PC-3 (cell line): Measurements from ENCODE around the gene CTRB2. TPM values are rescaled to one million over a fixed set of nuclear protein-coding genes. Genes with fewer than 3 reads are reported as not detected.

Experiments
- ATAC-seq: fragments of 200-7000 bp; cut with Tn5 transposase; 2 replicates; pipeline ENCODE4 v1.9.1; 2020; ENCODE audit warnings: mild to moderate bottlenecking, moderate library complexity
- BruUV-seq: library from RNA; stranded (reverse); fragments of 400-500 nt; replicated peaks from 2 replicates; lab custom pipeline; 2021; lab: Mats Ljungman, UMichigan
- CTCF ChIA-PET: fragments of 300-600 bp; sonication (Branson Sonifier 250); formaldehyde crosslinking; loops from one replicate; lab custom pipeline; 2022; ENCODE audit warnings: antibody characterized with exemption; lab: Charles Lee
- POLR2A ChIA-PET: fragments of 300-600 bp; sonication (Branson Sonifier 250); formaldehyde crosslinking; loops from one replicate; lab custom pipeline; 2022; ENCODE audit warnings: antibody characterized with exemption; ENCODE audit not compliant: unreplicated experiment; lab: Charles Lee
- DNase-seq: peaks from one replicate; pipeline ENCODE4 v3.0.0-alpha.2; 2015
- H2AFZ ChIP-seq: fragments of 300-600 bp; sonication (generic); 2 replicates; pipeline ENCODE4 v1.6.0; 2016; ENCODE audit warnings: antibody characterized with exemption, low read length
- H3F3A ChIP-seq: fragments of 300-600 bp; sonication (generic); one replicate; pipeline ENCODE4 v1.6.0; 2017; ENCODE audit warnings: antibody characterized with exemption, low read length, control low read depth, mild to moderate bottlenecking; ENCODE audit not compliant: unreplicated experiment
- H3K27ac ChIP-seq: fragments of 300-600 bp; sonication (generic); 2 replicates; pipeline ENCODE4 v1.5.1; 2016; ENCODE audit warnings: mild to moderate bottlenecking, low read length
- H3K27me3 ChIP-seq: fragments of 300-600 bp; sonication (generic); 2 replicates; pipeline ENCODE4 v1.6.1; 2016; ENCODE audit warnings: low read length, mixed read lengths
- H3K36me3 ChIP-seq: fragments of 300-600 bp; sonication (generic); 2 replicates; pipeline ENCODE4 v1.6.1; 2016; ENCODE audit warnings: low read depth, mixed run types, low read length, mixed read lengths
- H3K4me1 ChIP-seq: fragments of 300-600 bp; sonication (generic); 2 replicates; pipeline ENCODE4 v1.5.1; 2016; ENCODE audit warnings: low read length; ENCODE audit not compliant: insufficient read depth
- H3K4me2 ChIP-seq: fragments of 300-600 bp; sonication (generic); 2 replicates; pipeline ENCODE4 v1.6.0; 2016; ENCODE audit warnings: low read length
- H3K4me3 ChIP-seq: fragments of 300-600 bp; sonication (generic); 2 replicates; pipeline ENCODE4 v1.5.1; 2016; ENCODE audit warnings: mild to moderate bottlenecking, low read length, mixed read lengths
- H3K79me2 ChIP-seq: fragments of 300-600 bp; sonication (generic); 2 replicates; pipeline ENCODE4 v1.6.1; 2017; ENCODE audit warnings: low read length, mixed read lengths
- H3K9ac ChIP-seq: fragments of 300-600 bp; sonication (generic); 2 replicates; pipeline ENCODE4 v1.6.0; 2016; ENCODE audit warnings: mild to moderate bottlenecking, low read length
- H3K9me2 ChIP-seq: fragments of 300-600 bp; sonication (generic); replicated peaks from 2 replicates; pipeline ENCODE4 v1.6.1; 2016; ENCODE audit warnings: mixed run types, low read length, mixed read lengths
- H3K9me3 ChIP-seq: fragments of 300-600 bp; sonication (generic); 2 replicates; pipeline ENCODE4 v1.6.1; 2016; ENCODE audit warnings: low read length, mixed read lengths
- H4K20me1 ChIP-seq: fragments of 300-600 bp; sonication (generic); 2 replicates; pipeline ENCODE4 v1.6.1; 2016; ENCODE audit warnings: low read length, mixed read lengths
- CTCF ChIP-seq: fragments of 300-600 bp; sonication (generic); conservative IDR thresholded peaks from 2 replicates; pipeline ENCODE4 v1.5.1; 2017; ENCODE audit warnings: antibody characterized with exemption, low read depth, mild to moderate bottlenecking, low read length
- EZH2 ChIP-seq: fragments of 300-600 bp; sonication (generic); IDR thresholded peaks from one replicate; pipeline ENCODE4 v1.6.1; 2017; ENCODE audit warnings: antibody characterized with exemption, mild to moderate bottlenecking, low read length; ENCODE audit not compliant: unreplicated experiment
- EZH2phosphoT487 ChIP-seq: fragments of 300-600 bp; sonication (generic); IDR thresholded peaks from 2 replicates; pipeline ENCODE4 v1.6.1; 2018; ENCODE audit warnings: mild to moderate bottlenecking, antibody characterized with exemption, low read length, borderline replicate concordance
- intact Hi-C: fragments of 100-400 bp; cut with micrococcal nuclease; formaldehyde crosslinking; loops from 2 replicates; pipeline ENCODE4 v1.9.0; 2023
- total RNA-seq: library from RNA; depleted of rRNA; stranded (reverse); fragments of >200 nt; gene quantifications from 2 replicates; pipeline ENCODE4 v1.2.3, GENCODE V29; 2014

CTRB2 gene
- total RNA-seq, 1 experiment from 2014 or later: not detected

- peaks cover 19% of the 10 kb centered on the region for H4K20me1 ChIP-seq
- peak within 1 kb of the TSS; percentile 89 for H3K4me3 ChIP-seq
- no peaks in the 10 kb centered on the region for H3F3A ChIP-seq
- H3K36me3 ChIP-seq: no peaks in the 10 kb centered on the region
- H3K27me3 ChIP-seq: no peaks in the 10 kb centered on the region
- intact Hi-C loops: loop anchor here (5.0 kb wide), 1 partner anchor 136 kb away; no protein-coding TSS in a partner anchor
- H3K4me2 ChIP-seq: peak within 1 kb of the TSS; percentile 93
- ATAC-seq (peak; percentile 76), DNase-seq (peak; percentile 77)
- H3K4me1 ChIP-seq: peaks cover 54% of the 10 kb centered on the region
- TF ChIP-seq EZH2phosphoT487 (no peak), EZH2 (no peak), CTCF (no peak)
- BruUV-seq: no TSS peak
- CTCF ChIA-PET: no interaction called here
- H3K9ac ChIP-seq: peak within 1 kb of the TSS; percentile 92
- H3K79me2 ChIP-seq: peaks cover 88% of the 10 kb centered on the region
- H3K9me2 ChIP-seq: no peaks in the 10 kb centered on the region
- peak within 1 kb of the TSS; percentile 50 for H3K27ac ChIP-seq
- H3K9me3 ChIP-seq: no peaks in the 10 kb centered on the region
- 0 out of 2 replicates have a peak within 1 kb of the TSS, but pooled peaks have one; percentile 38 for H2AFZ ChIP-seq
- POLR2A ChIA-PET: no interaction called here
Measured at GRCh38 chr16:75251280-75252048, 44.5 kb upstream of the CTRB2 start, which contains the start of gene BCAR1. Gene BCAR1 (minus strand): TSS chr16:75251624. CDS start chr16:75251482, 142 bp downstream.

GRCh38 chr16:75250809-75251279 lies 43.9 kb upstream of the CTRB2 start:
- Histone ChIP-seq H3K79me2 (peaks cover 88% of the 10 kb centered on the region), H3F3A (no peaks in the 10 kb centered on the region), H3K9me3 (no peaks in the 10 kb centered on the region), H3K36me3 (no peaks in the 10 kb centered on the region), H3K4me2 (peak overlapping the region; percentile 93), H3K9me2 (no peaks in the 10 kb centered on the region), H3K27me3 (no peaks in the 10 kb centered on the region), H3K4me3 (peak overlapping the region; percentile 89), H2AFZ (no peak overlapping the region), H3K4me1 (peaks cover 60% of the 10 kb centered on the region), H3K27ac (peak overlapping the region; percentile 50), H4K20me1 (peaks cover 19% of the 10 kb centered on the region), H3K9ac (peak overlapping the region; percentile 92)
- ChIA-PET POLR2A (no interaction called here), CTCF (no interaction called here)
- no peak for TF ChIP-seq EZH2phosphoT487
- TF ChIP-seq EZH2: no peak
- TF ChIP-seq CTCF: no peak
- BruUV-seq: no TSS peak
- intact Hi-C loops: loop anchor here (5.0 kb wide), 1 partner anchor 136 kb away; no protein-coding TSS in a partner anchor
- peak; percentile 8 for ATAC-seq
- DNase-seq: peak; percentile 17
